Hepatocyte (in vitro differentiated cells): Measurements from ENCODE around the gene OXER1.

Source experiments
- CTCF ChIP-seq: fragments of 200-600 bp; sonication (generic); IDR thresholded peaks from 2 replicates; pipeline ENCODE4 v1.5.1; 2016; ENCODE audit warnings: antibody characterized with exemption, mild to moderate bottlenecking; ENCODE audit not compliant: poor library complexity
- EZH2 ChIP-seq: fragments of 200-600 bp; sonication (generic); IDR thresholded peaks from 2 replicates; pipeline ENCODE4 v1.6.1; 2016; ENCODE audit warnings: antibody characterized with exemption, mild to moderate bottlenecking, borderline replicate concordance

GRCh38 chr2:42752314-42752713 is 11.6 kb downstream of the OXER1 start:
- TF ChIP-seq CTCF (no peak), EZH2 (no peak)
